Subcutaneous abdominal adipose tissue (tissue), 5 donors: Measurements from ENCODE around the gene FAM181B.
A peak's percentile ranks its signal among the peaks of the same experiment; 100 is the strongest.

Experiments used
- H3K27ac ChIP-seq: one replicate; pipeline ENCODE4 v1.7.0; 2013; ENCODE audit warnings: low read depth, mild to moderate bottlenecking, inconsistent platforms, low read length, moderate library complexity
- H3K27me3 ChIP-seq, 5 donors: one replicate each; pipeline ENCODE4 v1.7.0; 2013; ENCODE audit warnings: low read length in 5 of 5, inconsistent platforms in 1 of 5; ENCODE audit not compliant: control insufficient read depth in 5 of 5, insufficient read depth in 4 of 5
- H3K36me3 ChIP-seq, 5 donors: one replicate each; pipeline ENCODE4 v1.7.0; 2013; ENCODE audit warnings: low read length in 5 of 5; ENCODE audit not compliant: control insufficient read depth in 5 of 5, insufficient read depth in 5 of 5
- H3K4me1 ChIP-seq, 5 donors: one replicate each; pipeline ENCODE4 v1.7.0; 2013; ENCODE audit warnings: low read length in 5 of 5, mild to moderate bottlenecking in 3 of 5, moderate library complexity in 1 of 5; ENCODE audit not compliant: control insufficient read depth in 5 of 5, insufficient read depth in 5 of 5
- H3K4me3 ChIP-seq, 5 donors: one replicate each; pipeline ENCODE4 v1.7.0; 2013; ENCODE audit warnings: low read length in 5 of 5, low read depth in 1 of 5
- H3K9ac ChIP-seq, 5 donors: one replicate each; pipeline ENCODE4 v1.7.0; 2013; ENCODE audit warnings: low read length in 5 of 5, mild to moderate bottlenecking in 4 of 5, moderate library complexity in 3 of 5
- H3K9me3 ChIP-seq, 5 donors: one replicate each; pipeline ENCODE4 v1.7.0; 2013; ENCODE audit warnings: low read length in 5 of 5; ENCODE audit not compliant: control insufficient read depth in 5 of 5
- donor health status: healthy.
- donor health status: healthy.
- donor health status: healthy.
- donor health status: healthy.
- donor health status: healthy.

The FAM181B gene

GRCh38 chr11:82732734-82733443, 775 bp downstream of the FAM181B start:
- Histone ChIP-seq H3K27ac (no peak overlapping the region), H3K36me3 (no peaks in the 10 kb centered on the region), H3K4me1 (peaks cover 0 to 20% (median 11%) of the 10 kb centered on the region in 5 donors), H3K4me3 (peak overlapping the region in 4 of 5 donors; percentile 61 to 77 (median 64)), H3K9ac (no peak overlapping the region), H3K9me3 (no peaks in the 10 kb centered on the region), H3K27me3 (peaks cover 11 to 27% (median 25%) of the 10 kb centered on the region in 5 donors)

- Histone ChIP-seq H3K9ac (no peak overlapping the region), H3K36me3 (no peaks in the 10 kb centered on the region), H3K9me3 (no peaks in the 10 kb centered on the region), H3K4me1 (peaks cover 0 to 20% (median 11%) of the 10 kb centered on the region in 5 donors), H3K27me3 (peaks cover 11 to 27% (median 24%) of the 10 kb centered on the region in 5 donors), H3K4me3 (peak overlapping the region in 2 of 5 donors; percentile 45 to 77), H3K27ac (no peak overlapping the region)
Measured at GRCh38 chr11:82732348-82732733, 1.3 kb downstream of the FAM181B start.

- Histone ChIP-seq H3K36me3 (no peaks in the 10 kb centered on the region), H3K4me1 (peaks cover 0 to 20% (median 11%) of the 10 kb centered on the region in 5 donors), H3K9ac (no peak overlapping the region), H3K27me3 (peaks cover 11 to 29% (median 24%) of the 10 kb centered on the region in 5 donors), H3K9me3 (no peaks in the 10 kb centered on the region), H3K4me3 (no peak overlapping the region), H3K27ac (no peak overlapping the region)
Measured at GRCh38 chr11:82731691-82732277, 1.9 kb downstream of the FAM181B start.

GRCh38 chr11:82730754-82731153, 2.9 kb downstream of the FAM181B start:
- no peak overlapping the region for H3K9ac ChIP-seq
- no peak overlapping the region for H3K4me3 ChIP-seq
- no peak overlapping the region for H3K27ac ChIP-seq
- H3K36me3 ChIP-seq, result no peaks in the 10 kb centered on the region
- H3K4me1 ChIP-seq, result peaks cover 0 to 20% (median 11%) of the 10 kb centered on the region in 5 donors
- H3K27me3 ChIP-seq, result peaks cover 11 to 30% (median 24%) of the 10 kb centered on the region in 5 donors
- no peaks in the 10 kb centered on the region for H3K9me3 ChIP-seq

GRCh38 chr11:82730286-82730685, 3.4 kb downstream of the FAM181B start:
- Histone ChIP-seq H3K9me3 (no peaks in the 10 kb centered on the region), H3K9ac (no peak overlapping the region), H3K4me3 (no peak overlapping the region), H3K27me3 (peaks cover 11 to 30% (median 24%) of the 10 kb centered on the region in 5 donors), H3K27ac (no peak overlapping the region), H3K36me3 (no peaks in the 10 kb centered on the region), H3K4me1 (peaks cover 0 to 20% (median 11%) of the 10 kb centered on the region in 5 donors)

GRCh38 chr11:82724026-82724425, 9.6 kb downstream of the FAM181B start:
- no peak overlapping the region for H3K9ac ChIP-seq
- no peak overlapping the region for H3K27ac ChIP-seq
- H3K9me3 ChIP-seq, result no peaks in the 10 kb centered on the region
- no peak overlapping the region for H3K4me3 ChIP-seq
- H3K36me3 ChIP-seq, result no peaks in the 10 kb centered on the region
- H3K4me1 ChIP-seq, result peaks cover 0 to 9% (median 0%) of the 10 kb centered on the region in 5 donors
- peaks cover 0 to 7% (median 2%) of the 10 kb centered on the region in 5 donors for H3K27me3 ChIP-seq

GRCh38 chr11:82722231-82722630, 11.4 kb downstream of the FAM181B start:
- H3K4me3 ChIP-seq, result no peak overlapping the region
- no peaks in the 10 kb centered on the region for H3K36me3 ChIP-seq
- peaks cover 0 to 9% (median 0%) of the 10 kb centered on the region in 5 donors for H3K4me1 ChIP-seq
- no peak overlapping the region for H3K27ac ChIP-seq
- peaks cover 0 to 3% (median 0%) of the 10 kb centered on the region in 5 donors for H3K27me3 ChIP-seq
- H3K9me3 ChIP-seq, result no peaks in the 10 kb centered on the region
- H3K9ac ChIP-seq, result no peak overlapping the region

- H3K36me3 ChIP-seq, result no peaks in the 10 kb centered on the region
- no peaks in the 10 kb centered on the region for H3K9me3 ChIP-seq
- no peak overlapping the region for H3K9ac ChIP-seq
- no peak overlapping the region for H3K4me3 ChIP-seq
- peaks cover 0 to 9% (median 0%) of the 10 kb centered on the region in 5 donors for H3K4me1 ChIP-seq
- no peak overlapping the region for H3K27ac ChIP-seq
- H3K27me3 ChIP-seq, result no peaks in the 10 kb centered on the region
Measured at GRCh38 chr11:82720267-82721065, 13.2 kb downstream of the FAM181B start.

GRCh38 chr11:82719361-82720105, 14.1 kb downstream of the FAM181B start:
- H3K9me3 ChIP-seq, result no peaks in the 10 kb centered on the region
- no peak overlapping the region for H3K4me3 ChIP-seq
- H3K27me3 ChIP-seq, result no peaks in the 10 kb centered on the region
- no peak overlapping the region for H3K27ac ChIP-seq
- no peaks in the 10 kb centered on the region for H3K36me3 ChIP-seq
- peaks cover 0 to 9% (median 0%) of the 10 kb centered on the region in 5 donors for H3K4me1 ChIP-seq
- no peak overlapping the region for H3K9ac ChIP-seq
